HEK293T (cell line): ENCODE results near the gene TLE4.

Experiments used
- CTCF ChIA-PET: fragments of 350-600 bp; formaldehyde crosslinking; extraction: SDS; loops from one replicate; lab custom pipeline; 2021; ENCODE audit warnings: antibody characterized with exemption, inconsistent platforms; lab: Yijun Ruan, JAX
- POLR2A ChIA-PET: fragments of 350-600 bp; formaldehyde crosslinking; extraction: SDS; loops from one replicate; lab custom pipeline; 2020; ENCODE audit warnings: antibody characterized with exemption, inconsistent platforms; lab: Yijun Ruan, JAX
- DNase-seq: peaks from one replicate; pipeline ENCODE4 v3.0.0; 2012; ENCODE audit warnings: mixed read lengths; ENCODE audit errors: extremely low spot score
- ARNT ChIP-seq: fragments of 450-650 bp; IDR thresholded peaks from 2 replicates; pipeline ENCODE4 v1.6.1; 2017; ENCODE audit warnings: mild to moderate bottlenecking
- BHLHE40 ChIP-seq: fragments of 450-650 bp; IDR thresholded peaks from 2 replicates; pipeline ENCODE4 v1.6.1; 2016; ENCODE audit warnings: mild to moderate bottlenecking, moderate library complexity, borderline replicate concordance
- CTBP1 ChIP-seq: fragments of 450-650 bp; IDR thresholded peaks from 2 replicates; pipeline ENCODE4 v1.6.1; 2016; ENCODE audit warnings: borderline replicate concordance
- ELF4 ChIP-seq: fragments of 450-650 bp; IDR thresholded peaks from 2 replicates; pipeline ENCODE4 v1.6.1; 2017; ENCODE audit warnings: antibody characterized with exemption
- FOXA1 ChIP-seq: fragments of 450-650 bp; IDR thresholded peaks from 2 replicates; pipeline ENCODE4 v1.6.1; 2016; ENCODE audit warnings: mild to moderate bottlenecking
- FOXK2 ChIP-seq: fragments of 450-650 bp; IDR thresholded peaks from 2 replicates; pipeline ENCODE4 v1.6.1; 2016; ENCODE audit warnings: mild to moderate bottlenecking
- FOXM1 ChIP-seq: fragments of 450-650 bp; IDR thresholded peaks from 2 replicates; pipeline ENCODE4 v1.6.1; 2017; ENCODE audit warnings: mild to moderate bottlenecking, borderline replicate concordance
- HDGF ChIP-seq: fragments of 450-650 bp; IDR thresholded peaks from 2 replicates; pipeline ENCODE4 v1.6.1; 2017; ENCODE audit warnings: antibody characterized with exemption, borderline replicate concordance
- L3MBTL2 ChIP-seq: fragments of 450-650 bp; conservative IDR thresholded peaks from 2 replicates; pipeline ENCODE4 v1.6.1; 2016; ENCODE audit warnings: mild to moderate bottlenecking
- LEF1 ChIP-seq: fragments of 450-650 bp; IDR thresholded peaks from 2 replicates; pipeline ENCODE4 v1.6.1; 2017; ENCODE audit warnings: mild to moderate bottlenecking, borderline replicate concordance
- NFRKB ChIP-seq: fragments of 450-650 bp; IDR thresholded peaks from 2 replicates; pipeline ENCODE4 v1.6.1; 2016; ENCODE audit warnings: mild to moderate bottlenecking, moderate library complexity
- PKNOX1 ChIP-seq: fragments of 450-650 bp; IDR thresholded peaks from 2 replicates; pipeline ENCODE4 v1.6.1; 2016
- SP1 ChIP-seq: fragments of 450-650 bp; IDR thresholded peaks from 2 replicates; pipeline ENCODE4 v1.6.1; 2017
- SUZ12 ChIP-seq: fragments of 450-650 bp; IDR thresholded peaks from 2 replicates; pipeline ENCODE4 v1.6.1; 2016; ENCODE audit warnings: mild to moderate bottlenecking
- TARDBP ChIP-seq: fragments of 450-650 bp; IDR thresholded peaks from 2 replicates; pipeline ENCODE4 v1.6.1; 2016
- ZNF384 ChIP-seq: fragments of 450-650 bp; IDR thresholded peaks from 2 replicates; pipeline ENCODE4 v1.6.1; 2016

The TLE4 gene

GRCh38 chr9:79571309-79572031, at the start of gene TLE4:
TSS of gene TLE4 (plus strand) at chr9:79571965. CDS start at chr9:79572791, 826 bp downstream.
- ChIA-PET CTCF (interaction anchor here (0.7 to 1.5 kb wide), 6 partner anchors 37 to 317 kb away, joined by 3 to 9 read pairs (median 4); no protein-coding TSS in a partner anchor), POLR2A (interaction anchor here (0.6 to 3.7 kb wide), 111 partner anchors 8 to 1275 kb away, joined by 3 to 92 read pairs (median 5); partner anchors contain the start of gene PSAT1)
- peak; percentile 100 for DNase-seq
- TF ChIP-seq TARDBP, result no peak
- no peak for TF ChIP-seq ARNT
- TF ChIP-seq FOXK2, result no peak
- TF ChIP-seq SP1, result no peak

- POLR2A ChIA-PET, result no interaction called here
These were observed 49.0 kb upstream of the TLE4 start for GRCh38 chr9:79522793-79523192.

GRCh38 chr9:79524266-79524665, 47.5 kb upstream of the TLE4 start:
- ChIA-PET CTCF (no interaction called here), POLR2A (no interaction called here)
- TF ChIP-seq ZNF384 (no peak), HDGF (no peak), BHLHE40 (no peak), LEF1 (no peak), SUZ12 (no peak), PKNOX1 (no peak), SP1 (no peak), TARDBP (no peak), ELF4 (no peak), ARNT (no peak), FOXK2 (no peak), CTBP1 (no peak), FOXA1 (no peak), NFRKB (no peak), FOXM1 (no peak), L3MBTL2 (no peak)
- DNase-seq, result no peak

More at GRCh38 chr9:79522793-79523192, 49.0 kb upstream of the TLE4 start:
- DNase-seq, result no peak
- no peak for TF ChIP-seq SP1
- no peak for TF ChIP-seq HDGF
- TF ChIP-seq LEF1, result no peak
- CTCF ChIA-PET, result interaction anchor here (0.9 kb wide), 1 partner anchor 35 kb away, joined by 3 read pairs; no protein-coding TSS in a partner anchor

- no peak for DNase-seq
- CTCF ChIA-PET, result no interaction called here
- POLR2A ChIA-PET, result no interaction called here
- no peak for TF ChIP-seq LEF1
- no peak for TF ChIP-seq BHLHE40
- no peak for TF ChIP-seq FOXM1
- TF ChIP-seq ZNF384, result no peak
- no peak for TF ChIP-seq FOXK2
- TF ChIP-seq PKNOX1, result no peak
- no peak for TF ChIP-seq TARDBP
- TF ChIP-seq L3MBTL2, result no peak
- TF ChIP-seq NFRKB, result no peak
- TF ChIP-seq FOXA1, result no peak
- no peak for TF ChIP-seq ARNT
- no peak for TF ChIP-seq HDGF
- no peak for TF ChIP-seq ELF4
These were observed 45.6 kb upstream of the TLE4 start for GRCh38 chr9:79526149-79526672.

- no peak for TF ChIP-seq LEF1
- TF ChIP-seq FOXM1, result no peak
- no peak for TF ChIP-seq L3MBTL2
- TF ChIP-seq SUZ12, result no peak
- TF ChIP-seq BHLHE40, result no peak
- TF ChIP-seq TARDBP, result no peak
- TF ChIP-seq NFRKB, result no peak
- no peak for TF ChIP-seq SP1
- no peak for TF ChIP-seq PKNOX1
- no peak for TF ChIP-seq HDGF
- TF ChIP-seq ZNF384, result no peak
- no peak for TF ChIP-seq FOXA1
- TF ChIP-seq ELF4, result no peak
- TF ChIP-seq CTBP1, result no peak
- no peak for TF ChIP-seq FOXK2
- TF ChIP-seq ARNT, result no peak
- CTCF ChIA-PET, result interaction anchor here (1.2 kb wide), 1 partner anchor 24 kb away, joined by 3 read pairs; no protein-coding TSS in a partner anchor
These were observed 36.2 kb upstream of the TLE4 start for GRCh38 chr9:79535534-79535933.

GRCh38 chr9:79537838-79538237, 33.9 kb upstream of the TLE4 start:
- TF ChIP-seq FOXA1 (no peak), LEF1 (no peak), ARNT (no peak), TARDBP (no peak), PKNOX1 (no peak), BHLHE40 (no peak)
- CTCF ChIA-PET, result no interaction called here
- POLR2A ChIA-PET, result interaction anchor here (1.1 kb wide), 1 partner anchor 34 kb away, joined by 3 read pairs; the partner anchor contains the start of gene TLE4
- DNase-seq, result no peak

More at GRCh38 chr9:79535534-79535933, 36.2 kb upstream of the TLE4 start:
- POLR2A ChIA-PET, result interaction anchor here (1.0 kb wide), 1 partner anchor 302 kb away, joined by 3 read pairs; no protein-coding TSS in a partner anchor
- no peak for DNase-seq
